Vagina (tissue), 2 donors: ENCODE results near the gene AP2B1. TPM values are rescaled to one million over a fixed set of nuclear protein-coding genes. Genes with fewer than 3 reads are reported as not detected.
A peak's percentile ranks its signal among the peaks of the same experiment; 100 is the strongest.
"Not testable (repeated sequence)": the region's sequence is repeated elsewhere in the genome, so short reads cannot be mapped to it uniquely, and the experiment has no call there.

ENCODE experiments used
- DNase-seq, 2 donors: peaks; one replicate each; pipeline ENCODE4 v3.0.0-alpha.2; 2017; ENCODE audit errors: extremely low spot score in 2 of 2
- H3K27ac ChIP-seq: fragments of 200-600 bp; sonication (generic); one replicate; pipeline ENCODE4 v1.5.1; 2019
- H3K27me3 ChIP-seq: fragments of 200-600 bp; sonication (generic); one replicate; pipeline ENCODE4 v1.5.1; 2019
- H3K36me3 ChIP-seq, 2 donors: fragments of 200-600 bp; sonication (generic); one replicate each; pipeline ENCODE4 v1.5.1; 2017 to 2019
- H3K4me1 ChIP-seq: fragments of 200-600 bp; sonication (generic); one replicate; pipeline ENCODE4 v1.5.1; 2019
- H3K4me3 ChIP-seq, 2 donors: fragments of 200-600 bp; sonication (generic); 1 replicate in 1 of 2; 2 replicates in 1 of 2; pipeline ENCODE4 v1.5.1; 2016 to 2019
- H3K9me3 ChIP-seq: fragments of 200-600 bp; sonication (generic); one replicate; pipeline ENCODE4 v1.5.1; 2019
- CTCF ChIP-seq, 3 experiments: fragments of 450-650 bp in 2 of 3; fragments of 200-600 bp in 1 of 3; sonication (generic) in 1 of 3; IDR thresholded peaks; one replicate each; pipeline ENCODE4 v1.5.1; 2017 to 2019; ENCODE audit warnings: antibody characterized with exemption in 3 of 3, mild to moderate bottlenecking in 2 of 3, moderate library complexity in 2 of 3
- POLR2A ChIP-seq, 2 donors: fragments of 450-650 bp; IDR thresholded peaks; one replicate each; pipeline ENCODE4 v1.6.1; 2017; ENCODE audit warnings: antibody characterized with exemption in 2 of 2, mild to moderate bottlenecking in 2 of 2, moderate library complexity in 2 of 2
- POLR2AphosphoS5 ChIP-seq, 2 donors: sonication (generic); formaldehyde crosslinking; IDR thresholded peaks; one replicate each; pipeline ENCODE4 v1.9.0; 2017; ENCODE audit warnings: antibody characterized with exemption in 2 of 2, mild to moderate bottlenecking in 2 of 2, low read depth in 1 of 2; ENCODE audit not compliant: insufficient read depth in 1 of 2
- intact Hi-C: fragments of 100-400 bp; cut with DNase I; formaldehyde crosslinking; loops from one replicate; pipeline ENCODE4 v1.15.1; 2023
- total RNA-seq: library from RNA; depleted of rRNA; stranded (reverse); fragments of >200 nt; gene quantifications from one replicate; pipeline ENCODE4 v1.2.3, GENCODE V29; 2016

Gene AP2B1
- total RNA-seq, 1 donor from 2014 or later: 62.1 TPM

GRCh38 chr17:35557353-35557752 lies 29.8 kb upstream of the AP2B1 start:
- H3K4me3 ChIP-seq: no peak overlapping the region
- H3K36me3 ChIP-seq: no peaks in the 10 kb centered on the region
- intact Hi-C loops: no loop called here
- H3K4me1 ChIP-seq: no peaks in the 10 kb centered on the region
- no peak for TF ChIP-seq POLR2AphosphoS5 (IDR thresholded peaks at IDR 0.05; ENCODE audit: insufficient read depth in 1 of 2, low read depth in 1 of 2)
- no peak for TF ChIP-seq POLR2A (IDR thresholded peaks at IDR 0.05)
- no peak for TF ChIP-seq CTCF (IDR thresholded peaks at IDR 0.05)
- H3K27me3 ChIP-seq: no peaks in the 10 kb centered on the region
- no peaks in the 10 kb centered on the region for H3K9me3 ChIP-seq
- peak in 1 of 2 donors; percentile 29 for DNase-seq
- H3K27ac ChIP-seq: no peak overlapping the region

GRCh38 chr17:35559495-35560210 lies 27.5 kb upstream of the AP2B1 start:
- intact Hi-C loops: no loop called here

GRCh38 chr17:35560703-35561102 lies 26.4 kb upstream of the AP2B1 start, which contains the start of gene SLFN14:
SLFN14 (minus strand) TSS chr17:35560819; CDS start chr17:35558062, 2,757 bp downstream.
- intact Hi-C loops: no loop called here
- no peaks in the 10 kb centered on the region for H3K4me1 ChIP-seq

More at GRCh38 chr17:35559495-35560210, 27.5 kb upstream of the AP2B1 start:
- H3K4me3 ChIP-seq: no peak overlapping the region
- no peak for DNase-seq
- no peaks in the 10 kb centered on the region for H3K9me3 ChIP-seq
- H3K27ac ChIP-seq: no peak overlapping the region
- no peak for TF ChIP-seq POLR2A (IDR thresholded peaks at IDR 0.05)
- no peak for TF ChIP-seq POLR2AphosphoS5 (IDR thresholded peaks at IDR 0.05; ENCODE audit: insufficient read depth in 1 of 2, low read depth in 1 of 2)
- TF ChIP-seq CTCF (IDR thresholded peaks at IDR 0.05): no peak
- H3K27me3 ChIP-seq: no peaks in the 10 kb centered on the region
- H3K36me3 ChIP-seq: no peaks in the 10 kb centered on the region
- H3K4me1 ChIP-seq: no peaks in the 10 kb centered on the region

GRCh38 chr17:35563181-35563580 lies 23.9 kb upstream of the AP2B1 start:
- H3K4me1 ChIP-seq, H3K27ac ChIP-seq, H3K4me3 ChIP-seq, H3K9me3 ChIP-seq, DNase-seq, H3K36me3 ChIP-seq, intact Hi-C loops, H3K27me3 ChIP-seq: not testable (repeated sequence)

More at GRCh38 chr17:35560703-35561102, 26.4 kb upstream of the AP2B1 start, which contains the start of gene SLFN14:
- Histone ChIP-seq H3K36me3 (no peaks in the 10 kb centered on the region), H3K27ac (no peak within 1 kb of the TSS), H3K27me3 (no peaks in the 10 kb centered on the region), H3K4me3 (no peak within 1 kb of the TSS), H3K9me3 (no peaks in the 10 kb centered on the region)
- TF ChIP-seq CTCF (IDR thresholded peaks at IDR 0.05) (no peak), POLR2AphosphoS5 (IDR thresholded peaks at IDR 0.05; ENCODE audit: insufficient read depth in 1 of 2, low read depth in 1 of 2) (no peak), POLR2A (IDR thresholded peaks at IDR 0.05) (no peak)
- no peak for DNase-seq

- Histone ChIP-seq H3K9me3 (no peaks in the 10 kb centered on the region), H3K4me3 (peak overlapping the region; percentile 64 to 83), H3K27ac (no peak overlapping the region), H3K36me3 (no peaks in the 10 kb centered on the region), H3K27me3 (no peaks in the 10 kb centered on the region), H3K4me1 (peaks cover 24% of the 10 kb centered on the region)
- intact Hi-C loops: no loop called here
- TF ChIP-seq CTCF (IDR thresholded peaks at IDR 0.05) (no peak), POLR2AphosphoS5 (IDR thresholded peaks at IDR 0.05; ENCODE audit: insufficient read depth in 1 of 2, low read depth in 1 of 2) (no peak)
- DNase-seq: no peak
These were observed 20.2 kb upstream of the AP2B1 start for GRCh38 chr17:35566968-35567367.
